ENCODE measurements around the gene CRACDL.

DNA sequence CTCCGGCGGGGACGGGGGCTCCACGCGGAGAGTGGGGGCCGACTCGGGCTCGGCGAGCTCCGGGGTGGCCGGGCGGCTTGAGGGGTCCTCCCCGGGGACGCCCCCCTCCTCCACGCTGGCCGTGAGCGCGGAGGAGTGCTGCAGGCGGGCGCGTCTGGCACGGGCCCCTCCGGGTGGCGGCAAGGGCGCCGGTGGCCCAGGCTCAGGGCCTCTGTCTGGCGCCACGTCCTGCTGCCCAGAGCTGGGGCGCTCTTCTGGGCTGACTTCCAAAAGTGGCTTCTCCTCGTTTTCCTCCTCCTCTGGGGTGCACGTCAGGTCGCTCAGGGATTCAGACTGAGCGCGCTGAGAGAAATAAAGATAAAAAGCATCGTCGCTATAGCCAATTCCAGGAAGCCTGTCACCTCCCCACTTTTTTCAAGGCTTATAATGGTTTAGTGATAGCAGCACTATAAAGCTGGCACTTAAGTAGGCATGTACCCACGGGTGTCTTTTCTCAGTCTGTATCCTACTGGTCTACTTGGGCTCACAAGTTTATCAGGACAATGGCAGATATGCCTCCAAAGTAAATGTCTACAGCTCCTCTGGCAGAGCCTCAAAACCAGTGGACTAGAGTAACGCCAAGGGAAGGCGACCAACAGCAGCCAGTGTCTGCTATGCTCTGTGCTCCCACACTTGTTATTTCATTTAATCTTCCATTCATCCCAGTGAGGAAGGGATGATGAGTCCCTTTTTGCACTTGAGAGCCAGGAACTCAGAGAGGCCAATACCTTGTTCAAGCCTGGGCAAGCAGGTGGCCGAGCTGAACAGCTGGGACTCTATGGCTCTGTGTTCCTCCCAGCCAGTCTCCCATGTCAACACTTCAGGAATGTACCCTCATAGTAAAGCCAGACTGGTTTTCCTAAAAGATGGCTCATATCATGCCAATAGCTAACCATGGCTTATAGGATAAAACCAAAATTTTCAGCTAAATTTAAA, 112.5 kb downstream of the CRACDL start:
- TF ChIP-seq, protein P1, sequence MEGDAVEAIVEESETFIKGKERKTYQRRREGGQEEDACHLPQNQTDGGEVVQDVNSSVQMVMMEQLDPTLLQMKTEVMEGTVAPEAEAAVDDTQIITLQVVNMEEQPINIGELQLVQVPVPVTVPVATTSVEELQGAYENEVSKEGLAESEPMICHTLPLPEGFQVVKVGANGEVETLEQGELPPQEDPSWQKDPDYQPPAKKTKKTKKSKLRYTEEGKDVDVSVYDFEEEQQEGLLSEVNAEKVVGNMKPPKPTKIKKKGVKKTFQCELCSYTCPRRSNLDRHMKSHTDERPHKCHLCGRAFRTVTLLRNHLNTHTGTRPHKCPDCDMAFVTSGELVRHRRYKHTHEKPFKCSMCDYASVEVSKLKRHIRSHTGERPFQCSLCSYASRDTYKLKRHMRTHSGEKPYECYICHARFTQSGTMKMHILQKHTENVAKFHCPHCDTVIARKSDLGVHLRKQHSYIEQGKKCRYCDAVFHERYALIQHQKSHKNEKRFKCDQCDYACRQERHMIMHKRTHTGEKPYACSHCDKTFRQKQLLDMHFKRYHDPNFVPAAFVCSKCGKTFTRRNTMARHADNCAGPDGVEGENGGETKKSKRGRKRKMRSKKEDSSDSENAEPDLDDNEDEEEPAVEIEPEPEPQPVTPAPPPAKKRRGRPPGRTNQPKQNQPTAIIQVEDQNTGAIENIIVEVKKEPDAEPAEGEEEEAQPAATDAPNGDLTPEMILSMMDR (IDR thresholded peaks at IDR 0.05; ENCODE audit: low read depth, low read length): no peak
- no peak for TF ChIP-seq EZH2phosphoT487 (IDR thresholded peaks at IDR 0.05; ENCODE audit: low read depth)
